ENCODE results near the gene MLLT6.

DNA sequence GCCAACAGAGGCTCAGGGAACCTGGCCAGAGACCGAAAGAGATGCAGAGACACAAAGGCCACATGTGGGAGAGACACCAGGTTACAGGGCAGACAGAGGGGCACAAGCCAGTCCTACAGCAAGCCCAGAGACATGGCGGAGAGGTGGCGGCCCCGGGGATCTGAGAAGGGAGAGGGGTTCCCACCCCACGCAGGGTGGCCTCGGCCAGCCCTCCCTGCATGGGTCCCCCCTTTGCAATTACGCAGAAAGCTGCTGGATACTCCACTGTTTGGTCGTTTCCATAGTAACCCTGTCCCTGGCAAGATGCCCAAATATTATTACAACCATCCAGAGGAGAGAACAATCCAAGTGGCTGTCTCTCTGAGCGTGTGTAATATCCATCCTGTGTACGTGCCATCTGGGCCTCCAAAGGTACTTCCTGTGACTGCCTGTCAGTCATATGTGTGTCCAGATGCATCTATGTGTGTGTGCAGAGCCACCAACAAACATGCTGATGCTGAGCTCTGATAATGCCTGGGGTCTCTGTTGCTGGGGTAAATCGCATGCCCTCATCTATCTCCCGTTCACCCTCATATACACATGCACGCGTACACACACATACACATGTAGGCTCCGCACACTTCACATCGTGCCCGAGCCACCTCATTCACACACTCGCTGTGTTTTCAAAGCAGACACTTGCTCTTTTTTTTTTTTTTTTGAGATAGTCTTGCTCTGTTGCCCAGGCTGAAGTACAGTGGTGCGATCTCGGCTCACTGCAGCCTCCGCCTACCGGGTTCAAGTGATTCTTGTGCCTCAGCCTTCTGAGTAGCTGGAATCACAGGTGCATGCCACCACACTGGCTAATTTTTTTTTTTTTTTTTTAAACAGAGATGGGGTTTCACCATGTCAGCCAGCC lies 37.6 kb downstream of the MLLT6 start:
- TF ChIP-seq SMC3 (IDR thresholded peaks at IDR 0.05) (no peak), ZC3H11A (IDR thresholded peaks at IDR 0.05) (no peak), RCOR1 (IDR thresholded peaks at IDR 0.05; ENCODE audit: low read depth, low read length) (no peak), NR3C1 (IDR thresholded peaks at IDR 0.05) (no peak), POLR2A (IDR thresholded peaks at IDR 0.05; ENCODE audit: low read length) (no peak), CHD2 (IDR thresholded peaks at IDR 0.05; ENCODE audit: low read length, partially characterized antibody) (no peak), PHF8 (IDR thresholded peaks at IDR 0.05; ENCODE audit: borderline replicate concordance, low read depth) (no peak), KDM1A (IDR thresholded peaks at IDR 0.05; ENCODE audit: low read depth) (no peak), EP300 (IDR thresholded peaks at IDR 0.05) (no peak), JUN (IDR thresholded peaks at IDR 0.05) (no peak)
- TF ChIP-seq, protein P1, sequence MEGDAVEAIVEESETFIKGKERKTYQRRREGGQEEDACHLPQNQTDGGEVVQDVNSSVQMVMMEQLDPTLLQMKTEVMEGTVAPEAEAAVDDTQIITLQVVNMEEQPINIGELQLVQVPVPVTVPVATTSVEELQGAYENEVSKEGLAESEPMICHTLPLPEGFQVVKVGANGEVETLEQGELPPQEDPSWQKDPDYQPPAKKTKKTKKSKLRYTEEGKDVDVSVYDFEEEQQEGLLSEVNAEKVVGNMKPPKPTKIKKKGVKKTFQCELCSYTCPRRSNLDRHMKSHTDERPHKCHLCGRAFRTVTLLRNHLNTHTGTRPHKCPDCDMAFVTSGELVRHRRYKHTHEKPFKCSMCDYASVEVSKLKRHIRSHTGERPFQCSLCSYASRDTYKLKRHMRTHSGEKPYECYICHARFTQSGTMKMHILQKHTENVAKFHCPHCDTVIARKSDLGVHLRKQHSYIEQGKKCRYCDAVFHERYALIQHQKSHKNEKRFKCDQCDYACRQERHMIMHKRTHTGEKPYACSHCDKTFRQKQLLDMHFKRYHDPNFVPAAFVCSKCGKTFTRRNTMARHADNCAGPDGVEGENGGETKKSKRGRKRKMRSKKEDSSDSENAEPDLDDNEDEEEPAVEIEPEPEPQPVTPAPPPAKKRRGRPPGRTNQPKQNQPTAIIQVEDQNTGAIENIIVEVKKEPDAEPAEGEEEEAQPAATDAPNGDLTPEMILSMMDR (IDR thresholded peaks at IDR 0.05) = no peak
- TF ChIP-seq, protein P2, sequence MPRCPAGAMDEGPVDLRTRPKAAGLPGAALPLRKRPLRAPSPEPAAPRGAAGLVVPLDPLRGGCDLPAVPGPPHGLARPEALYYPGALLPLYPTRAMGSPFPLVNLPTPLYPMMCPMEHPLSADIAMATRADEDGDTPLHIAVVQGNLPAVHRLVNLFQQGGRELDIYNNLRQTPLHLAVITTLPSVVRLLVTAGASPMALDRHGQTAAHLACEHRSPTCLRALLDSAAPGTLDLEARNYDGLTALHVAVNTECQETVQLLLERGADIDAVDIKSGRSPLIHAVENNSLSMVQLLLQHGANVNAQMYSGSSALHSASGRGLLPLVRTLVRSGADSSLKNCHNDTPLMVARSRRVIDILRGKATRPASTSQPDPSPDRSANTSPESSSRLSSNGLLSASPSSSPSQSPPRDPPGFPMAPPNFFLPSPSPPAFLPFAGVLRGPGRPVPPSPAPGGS (IDR thresholded peaks at IDR 0.05) = no peak
- TF ChIP-seq, protein P3, sequence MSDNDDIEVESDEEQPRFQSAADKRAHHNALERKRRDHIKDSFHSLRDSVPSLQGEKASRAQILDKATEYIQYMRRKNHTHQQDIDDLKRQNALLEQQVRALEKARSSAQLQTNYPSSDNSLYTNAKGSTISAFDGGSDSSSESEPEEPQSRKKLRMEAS (IDR thresholded peaks at IDR 0.05) = no peak

Data from A549 (cell line).